Measurements from ENCODE around the gene CENPV.

Gene CENPV

GRCh38 chr17:16358394-16358793 lies 5.1 kb upstream of the CENPV start:
- no peak for DNase-seq

GRCh38 chr17:16354585-16354984 lies 1.3 kb upstream of the CENPV start:
- no peak for DNase-seq

- peak; percentile 26 for DNase-seq
These were observed 477 bp downstream of the CENPV start for GRCh38 chr17:16352667-16353316.

- peak; percentile 40 for DNase-seq
These were observed 984 bp downstream of the CENPV start for GRCh38 chr17:16352303-16352666.

GRCh38 chr17:16351831-16352230 lies 1.4 kb downstream of the CENPV start:
- DNase-seq, result peak; percentile 68

GRCh38 chr17:16349431-16349830 lies 3.8 kb downstream of the CENPV start:
- no peak for DNase-seq

GRCh38 chr17:16348586-16348985 lies 4.7 kb downstream of the CENPV start:
- no peak for DNase-seq

- no peak for DNase-seq
These were observed 6.5 kb downstream of the CENPV start for GRCh38 chr17:16346721-16347271.

GRCh38 chr17:16345565-16345964 lies 7.7 kb downstream of the CENPV start:
- DNase-seq, result no peak

- DNase-seq, result no peak
These were observed 9.7 kb downstream of the CENPV start for GRCh38 chr17:16343569-16343968.

GRCh38 chr17:16342979-16343378 lies 10.3 kb downstream of the CENPV start:
- DNase-seq, result no peak

GRCh38 chr17:16339959-16340358 lies 13.3 kb downstream of the CENPV start:
- no peak for DNase-seq

GRCh38 chr17:16339402-16339801 lies 13.9 kb downstream of the CENPV start:
- no peak for DNase-seq

- no peak for DNase-seq
These were observed 14.9 kb downstream of the CENPV start for GRCh38 chr17:16338391-16338790.

GRCh38 chr17:16329519-16330271 lies 23.6 kb downstream of the CENPV start:
- peak; percentile 10 for DNase-seq

- DNase-seq, result no peak
These were observed 24.3 kb downstream of the CENPV start for GRCh38 chr17:16328997-16329396.

GRCh38 chr17:16327018-16327417 lies 26.3 kb downstream of the CENPV start:
- no peak for DNase-seq

- no peak for DNase-seq
These were observed 27.3 kb downstream of the CENPV start for GRCh38 chr17:16325964-16326363.

- DNase-seq, result peak; percentile 79
These were observed 30.6 kb downstream of the CENPV start for GRCh38 chr17:16322636-16323035.

- DNase-seq, result no peak
These were observed 33.3 kb downstream of the CENPV start for GRCh38 chr17:16319969-16320368.

GRCh38 chr17:16314859-16315258 lies 38.4 kb downstream of the CENPV start:
- no peak for DNase-seq

- DNase-seq, result no peak
These were observed 39.1 kb downstream of the CENPV start for GRCh38 chr17:16314189-16314588.

GRCh38 chr17:16313139-16314090 lies 39.9 kb downstream of the CENPV start:
- DNase-seq, result no peak
